Endothelial cell of umbilical vein (primary cell): Measurements from ENCODE around the gene KLHL21.

Experiments used
- EZH2 ChIP-seq: IDR thresholded peaks from 2 replicates; pipeline ENCODE4 v1.6.1; 2012; ENCODE audit warnings: borderline replicate concordance, low read depth, mild to moderate bottlenecking, moderate library complexity, low read length, inconsistent platforms; ENCODE audit not compliant: severe bottlenecking
- JUN ChIP-seq: IDR thresholded peaks from 2 replicates; pipeline ENCODE4 v1.6.1; 2011; ENCODE audit warnings: borderline replicate concordance, low read depth; ENCODE audit not compliant: insufficient read length, insufficient read depth
- POLR2A ChIP-seq: IDR thresholded peaks from 2 replicates; pipeline ENCODE4 v1.6.1; 2012; ENCODE audit warnings: low read depth, mild to moderate bottlenecking, control low read depth, low read length

- TF ChIP-seq POLR2A (peak; percentile 0), JUN (no peak), EZH2 (no peak)
Observed at GRCh38 chr1:6603238-6603914, 707 bp upstream of the KLHL21 start.
